Heart left ventricle (tissue), 13 donors: ENCODE results near the gene CMIP.

ENCODE experiments used
- CTCF ChIP-seq, 12 donors: fragments of 200-600 bp; sonication (generic) in 4 of 12; IDR thresholded peaks; one replicate each; pipeline versions ENCODE4 v1.5.0 to v1.8.0; 2018 to 2022; ENCODE audit warnings: antibody characterized with exemption in 12 of 12, mild to moderate bottlenecking in 5 of 12
- POLR2A ChIP-seq, 2 donors: fragments of 450-650 bp; IDR thresholded peaks; one replicate each; pipeline ENCODE4 v1.6.1; 2017; ENCODE audit warnings: antibody characterized with exemption in 2 of 2, mild to moderate bottlenecking in 2 of 2, moderate library complexity in 2 of 2
- donor health status: ischemic (EF 13 %, LVEDD 7.1; RV severe dilation, severe dysfunction).
- donor health status: DM: no; HTN: yes; CAD: no.
- donor health status: DM: no; HTN: no; CAD: no.
- donor health status: ischemic (EF 25% LVEDD 6.9; RV normal size, moderate dysfunction).
- donor health status: ischemic (EF 25% LVEDD 5.7; RV mildly dilated, moderate dysfunction).
- donor health status: ischemic (EF 35%, LVEDD 5.7; RV mildly dilated, moderate dysfunction).
- donor health status: nonischemic (EF 11% LVEDD 7.7; RV severe dilation, severe dysfunction).
- donor health status: DM: yes; HTN: yes; CAD: no.
- donor health status: PGD.
- donor health status: ischemic (EF 29% LVEDD 5.4; RV normal size, mild dysfunction).
- donor health status: nonischemic (EF 23%, LVEDD 6.1; RV moderate dilation, normal function).

- TF ChIP-seq CTCF (IDR thresholded peaks at IDR 0.05) = no peak
- no peak for TF ChIP-seq POLR2A (IDR thresholded peaks at IDR 0.05)
Observed at GRCh38 chr16:81548876-81549546, 104.4 kb downstream of the CMIP start.
